DOHH2 (cell line): Measurements from ENCODE around the gene DNAH11.

ENCODE experiments used
- EZH2phosphoT487 ChIP-seq: fragments of 200-600 bp; sonication (generic); IDR thresholded peaks from 2 replicates; pipeline ENCODE4 v1.6.1; 2017; ENCODE audit warnings: borderline replicate concordance, mild to moderate bottlenecking, antibody characterized with exemption, low read length, moderate library complexity, mixed read lengths
- TF ChIP-seq, protein P1 (sequence below): fragments of 200-600 bp; sonication (generic); IDR thresholded peaks from one replicate; pipeline ENCODE4 v1.5.1; 2014; ENCODE audit warnings: antibody characterized with exemption, mild to moderate bottlenecking, low read depth, low read length; ENCODE audit not compliant: poor library complexity, severe bottlenecking

DNA sequence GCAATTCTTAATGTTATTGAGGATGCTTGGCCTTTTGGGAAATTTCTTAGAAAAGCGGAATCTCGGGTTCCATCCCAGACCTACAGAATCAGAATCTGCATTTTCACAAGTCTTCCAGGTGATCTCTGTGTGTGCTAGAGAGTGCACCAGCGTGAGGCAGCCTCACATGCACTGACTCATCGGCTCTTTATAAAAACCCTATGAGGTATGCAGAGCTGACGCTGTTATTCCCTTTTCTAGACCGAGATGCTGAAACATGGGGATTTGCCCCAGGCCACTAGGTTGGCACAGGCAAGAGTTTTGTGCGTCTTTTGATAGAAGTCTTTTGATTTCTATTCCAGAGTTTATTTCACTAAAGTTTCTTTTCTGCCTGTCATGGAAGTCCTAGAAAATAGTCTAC lies 341.7 kb downstream of the DNAH11 start:
- TF ChIP-seq, protein P1, sequence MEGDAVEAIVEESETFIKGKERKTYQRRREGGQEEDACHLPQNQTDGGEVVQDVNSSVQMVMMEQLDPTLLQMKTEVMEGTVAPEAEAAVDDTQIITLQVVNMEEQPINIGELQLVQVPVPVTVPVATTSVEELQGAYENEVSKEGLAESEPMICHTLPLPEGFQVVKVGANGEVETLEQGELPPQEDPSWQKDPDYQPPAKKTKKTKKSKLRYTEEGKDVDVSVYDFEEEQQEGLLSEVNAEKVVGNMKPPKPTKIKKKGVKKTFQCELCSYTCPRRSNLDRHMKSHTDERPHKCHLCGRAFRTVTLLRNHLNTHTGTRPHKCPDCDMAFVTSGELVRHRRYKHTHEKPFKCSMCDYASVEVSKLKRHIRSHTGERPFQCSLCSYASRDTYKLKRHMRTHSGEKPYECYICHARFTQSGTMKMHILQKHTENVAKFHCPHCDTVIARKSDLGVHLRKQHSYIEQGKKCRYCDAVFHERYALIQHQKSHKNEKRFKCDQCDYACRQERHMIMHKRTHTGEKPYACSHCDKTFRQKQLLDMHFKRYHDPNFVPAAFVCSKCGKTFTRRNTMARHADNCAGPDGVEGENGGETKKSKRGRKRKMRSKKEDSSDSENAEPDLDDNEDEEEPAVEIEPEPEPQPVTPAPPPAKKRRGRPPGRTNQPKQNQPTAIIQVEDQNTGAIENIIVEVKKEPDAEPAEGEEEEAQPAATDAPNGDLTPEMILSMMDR = no peak
- no peak for TF ChIP-seq EZH2phosphoT487
